Esophagus muscularis mucosa (tissue), 3 donors: Measurements from ENCODE around the gene PAQR6.

Experiments used
- POLR2A ChIP-seq: fragments of 450-650 bp; IDR thresholded peaks from one replicate; pipeline ENCODE4 v1.6.1; 2017; ENCODE audit warnings: antibody characterized with exemption, moderate library complexity, mild to moderate bottlenecking, low read depth
- TF ChIP-seq, protein P1 (sequence below), 3 experiments: fragments of 200-600 bp in 2 of 3; fragments of 450-650 bp in 1 of 3; sonication (generic) in 2 of 3; IDR thresholded peaks; one replicate each; pipeline ENCODE4 v1.5.1; 2017 to 2019; ENCODE audit warnings: antibody characterized with exemption in 3 of 3, mild to moderate bottlenecking in 2 of 3, moderate library complexity in 1 of 3

- TF ChIP-seq, protein P1, sequence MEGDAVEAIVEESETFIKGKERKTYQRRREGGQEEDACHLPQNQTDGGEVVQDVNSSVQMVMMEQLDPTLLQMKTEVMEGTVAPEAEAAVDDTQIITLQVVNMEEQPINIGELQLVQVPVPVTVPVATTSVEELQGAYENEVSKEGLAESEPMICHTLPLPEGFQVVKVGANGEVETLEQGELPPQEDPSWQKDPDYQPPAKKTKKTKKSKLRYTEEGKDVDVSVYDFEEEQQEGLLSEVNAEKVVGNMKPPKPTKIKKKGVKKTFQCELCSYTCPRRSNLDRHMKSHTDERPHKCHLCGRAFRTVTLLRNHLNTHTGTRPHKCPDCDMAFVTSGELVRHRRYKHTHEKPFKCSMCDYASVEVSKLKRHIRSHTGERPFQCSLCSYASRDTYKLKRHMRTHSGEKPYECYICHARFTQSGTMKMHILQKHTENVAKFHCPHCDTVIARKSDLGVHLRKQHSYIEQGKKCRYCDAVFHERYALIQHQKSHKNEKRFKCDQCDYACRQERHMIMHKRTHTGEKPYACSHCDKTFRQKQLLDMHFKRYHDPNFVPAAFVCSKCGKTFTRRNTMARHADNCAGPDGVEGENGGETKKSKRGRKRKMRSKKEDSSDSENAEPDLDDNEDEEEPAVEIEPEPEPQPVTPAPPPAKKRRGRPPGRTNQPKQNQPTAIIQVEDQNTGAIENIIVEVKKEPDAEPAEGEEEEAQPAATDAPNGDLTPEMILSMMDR (IDR thresholded peaks at IDR 0.05) = no peak
- no peak for TF ChIP-seq POLR2A
These were observed 22.2 kb downstream of the PAQR6 start for GRCh38 chr1:156225677-156226014.
